CD4-positive, alpha-beta T cell (primary cell): ENCODE data around the gene MYO5A. TPM values are rescaled to one million over a fixed set of nuclear protein-coding genes. Genes with fewer than 3 reads are reported as not detected.

Experiments
- ATAC-seq: fragments of 200-7000 bp; cut with Tn5 transposase; one replicate; pipeline ENCODE4 v1.10.0; 2022; ENCODE audit warnings: mild to moderate bottlenecking; ENCODE audit not compliant: poor library complexity
- CTCF ChIA-PET: fragments of 350-600 bp; sonication (Branson Sonifier 250); formaldehyde crosslinking; loops from one replicate; lab custom pipeline; 2021; ENCODE audit warnings: antibody characterized with exemption, inconsistent platforms; lab: Charles Lee
- POLR2A ChIA-PET: fragments of 350-600 bp; sonication (Branson Sonifier 250); formaldehyde crosslinking; loops from one replicate; lab custom pipeline; 2021; ENCODE audit warnings: antibody characterized with exemption, inconsistent platforms; lab: Charles Lee
- DNase-seq, 14 experiments: peaks; one replicate each; pipeline ENCODE4 v3.0.0-alpha.2; 2013 to 2020; ENCODE audit warnings: mixed read lengths in 2 of 14
- H3K27ac ChIP-seq, 2 donors: one replicate each; pipeline versions ENCODE4 v1.5.1 to v1.7.0; 2013; ENCODE audit warnings: low read length in 2 of 2, low read depth in 1 of 2, mild to moderate bottlenecking in 1 of 2
- H3K27me3 ChIP-seq, 2 experiments: 1 replicate in 1 of 2; 2 replicates in 1 of 2; pipeline versions ENCODE4 v1.6.1 to v1.7.0; 2013; ENCODE audit warnings: low read length in 2 of 2, control low read depth in 1 of 2, mild to moderate bottlenecking in 1 of 2, moderate library complexity in 1 of 2; ENCODE audit not compliant: insufficient read depth in 2 of 2, control insufficient read depth in 1 of 2
- H3K36me3 ChIP-seq: one replicate; pipeline ENCODE4 v1.6.1; 2013; ENCODE audit warnings: low read length, control low read depth; ENCODE audit not compliant: insufficient read depth
- H3K4me1 ChIP-seq: one replicate; pipeline ENCODE4 v1.6.1; 2013; ENCODE audit warnings: low read length, control low read depth; ENCODE audit not compliant: insufficient read depth
- H3K4me3 ChIP-seq: one replicate; pipeline ENCODE4 v1.5.1; 2013; ENCODE audit warnings: mild to moderate bottlenecking, low read length, moderate library complexity
- H3K9me3 ChIP-seq, 2 experiments: 1 replicate in 1 of 2; 2 replicates in 1 of 2; pipeline versions ENCODE4 v1.6.1 to v1.7.0; 2013; ENCODE audit warnings: low read length in 2 of 2, mild to moderate bottlenecking in 2 of 2, control low read depth in 1 of 2, moderate library complexity in 1 of 2; ENCODE audit not compliant: control insufficient read depth in 1 of 2, insufficient read depth in 1 of 2
- H3K27ac Mint-ChIP-seq: one replicate; pipeline ENCODE4 v1.8.0; 2020; ENCODE audit warnings: mixed read lengths
- H3K27me3 Mint-ChIP-seq: one replicate; pipeline ENCODE4 v1.8.0; 2021; ENCODE audit warnings: mixed read lengths
- H3K36me3 Mint-ChIP-seq: one replicate; pipeline ENCODE4 v1.8.0; 2021; ENCODE audit warnings: low read depth, mixed read lengths
- H3K4me1 Mint-ChIP-seq: one replicate; pipeline ENCODE4 v1.8.0; 2021; ENCODE audit warnings: low read depth, mixed read lengths
- H3K4me3 Mint-ChIP-seq: one replicate; pipeline ENCODE4 v1.8.0; 2020; ENCODE audit warnings: mild to moderate bottlenecking, mixed read lengths
- H3K9me3 Mint-ChIP-seq: one replicate; pipeline ENCODE4 v1.8.0; 2020; ENCODE audit warnings: mixed read lengths
- CTCF ChIP-seq: fragments of 200-600 bp; IDR thresholded peaks from one replicate; pipeline ENCODE4 v1.8.0; 2022; ENCODE audit warnings: antibody characterized with exemption, mild to moderate bottlenecking
- intact Hi-C, 2 experiments: fragments of 100-400 bp; cut with DNase I in 1 of 2; cut with micrococcal nuclease in 1 of 2; formaldehyde crosslinking; loops; one replicate each; pipeline versions ENCODE4 v1.15.1 to v1.9.0; 2023 to 2025; cut with DNase I, micrococcal nuclease
- total RNA-seq, 174 experiments: library from RNA in 2 of 174; stranded (reverse) in 2 of 174; gene quantifications; one replicate each; pipeline ENCODE4 v1.2.3 and lab custom pipeline; 2021 to 2026

MYO5A gene
- total RNA-seq, 2 experiments from 2014 or later = 25.5 TPM

GRCh38 chr15:52481915-52482314, 46.8 kb downstream of the MYO5A start:
- H3K27ac Mint-ChIP-seq = peak overlapping the region; percentile 70
- Histone ChIP-seq H3K36me3 (no peaks in the 10 kb centered on the region), H3K4me3 (no peak overlapping the region), H3K9me3 (no peaks in the 10 kb centered on the region), H3K4me1 (peaks cover 56% of the 10 kb centered on the region), H3K27me3 (no peaks in the 10 kb centered on the region), H3K27ac (peak overlapping the region in 1 of 2 donors; percentile 43)
- no peak for TF ChIP-seq CTCF
- H3K9me3 Mint-ChIP-seq = no peaks in the 10 kb centered on the region
- ATAC-seq (peak; percentile 98), DNase-seq (peak in 13 of 14 experiments; percentile 23 to 94 (median 42))
- no peaks in the 10 kb centered on the region for H3K36me3 Mint-ChIP-seq
- CTCF ChIA-PET = interaction anchor here (1.4 kb wide), 1 partner anchor 18 kb away, joined by 3 read pairs; no protein-coding TSS in a partner anchor
- intact Hi-C loops = loop anchor here (2.0 to 5.0 kb wide), 3 partner anchors 47 to 85 kb away; partner anchors contain the start of genes ARPP19 (in 1 of the 2) and MYO5A (in 1 of the 2)
- POLR2A ChIA-PET = interaction anchor here (0.7 to 3.0 kb wide), 10 partner anchors 15 to 303 kb away, joined by 3 to 23 read pairs (median 4); partner anchors contain the start of genes ARPP19, ATOSA and MYO5A
- peak overlapping the region; percentile 6 for H3K4me3 Mint-ChIP-seq
- H3K27me3 Mint-ChIP-seq = no peaks in the 10 kb centered on the region
- H3K4me1 Mint-ChIP-seq = peaks cover 71% of the 10 kb centered on the region

GRCh38 chr15:52480990-52481389, 47.7 kb downstream of the MYO5A start:
- H3K27me3 Mint-ChIP-seq = no peaks in the 10 kb centered on the region
- TF ChIP-seq CTCF = no peak
- Histone ChIP-seq H3K9me3 (no peaks in the 10 kb centered on the region), H3K4me3 (no peak overlapping the region), H3K36me3 (no peaks in the 10 kb centered on the region), H3K4me1 (peaks cover 50% of the 10 kb centered on the region), H3K27ac (no peak overlapping the region), H3K27me3 (no peaks in the 10 kb centered on the region)
- CTCF ChIA-PET = no interaction called here
- H3K9me3 Mint-ChIP-seq = no peaks in the 10 kb centered on the region
- H3K4me1 Mint-ChIP-seq = peaks cover 61% of the 10 kb centered on the region
- POLR2A ChIA-PET = interaction anchor here (1.2 to 1.5 kb wide), 4 partner anchors 17 to 47 kb away, joined by 4 to 5 read pairs (median 4); no protein-coding TSS in a partner anchor
- H3K27ac Mint-ChIP-seq = peak overlapping the region; percentile 75
- ATAC-seq (no peak), DNase-seq (no peak)
- H3K4me3 Mint-ChIP-seq = no peak overlapping the region
- no peaks in the 10 kb centered on the region for H3K36me3 Mint-ChIP-seq
- intact Hi-C loops = loop anchor here in 1 of 2 experiments (5.0 kb wide), 2 partner anchors 51 to 86 kb away; partner anchors contain the start of gene ARPP19

- Histone ChIP-seq H3K9me3 (peaks cover 0 to 6% of the 10 kb centered on the region in 2 experiments), H3K36me3 (peaks cover 2% of the 10 kb centered on the region), H3K4me1 (peaks cover 29% of the 10 kb centered on the region), H3K27ac (no peak overlapping the region), H3K27me3 (no peaks in the 10 kb centered on the region), H3K4me3 (no peak overlapping the region)
- no peak for ATAC-seq
- Mint-ChIP-seq H3K27me3 (no peaks in the 10 kb centered on the region), H3K9me3 (peaks cover 4% of the 10 kb centered on the region), H3K27ac (peak overlapping the region; percentile 77), H3K36me3 (peaks cover 30% of the 10 kb centered on the region), H3K4me1 (peaks cover 52% of the 10 kb centered on the region), H3K4me3 (no peak overlapping the region)
- intact Hi-C loops = loop anchor here in 1 of 2 experiments (10.0 kb wide), 1 partner anchor 58 kb away; the partner anchor contains the start of gene MYO5A
- TF ChIP-seq CTCF = no peak
- no peak for DNase-seq
- ChIA-PET POLR2A (interaction anchor here (2.8 kb wide), 1 partner anchor 15 kb away, joined by 11 read pairs; no protein-coding TSS in a partner anchor), CTCF (interaction anchor here (0.8 kb wide), 1 partner anchor 20 kb away, joined by 3 read pairs; no protein-coding TSS in a partner anchor)
These were observed 62.0 kb downstream of the MYO5A start for GRCh38 chr15:52466716-52467115.
